Transverse colon (tissue), 4 donors: Measurements from ENCODE around the gene ELAVL4. TPM values are rescaled to one million over a fixed set of nuclear protein-coding genes. Genes with fewer than 3 reads are reported as not detected.
A peak's percentile ranks its signal among the peaks of the same experiment; 100 is the strongest.

Experiments used
- DNase-seq: peaks from one replicate; pipeline ENCODE4 v3.0.0-alpha.2; 2019
- H3K27ac ChIP-seq, 4 donors: fragments of 200-600 bp; sonication (generic); 2 replicates each; pipeline ENCODE4 v1.5.1; 2016 to 2018; ENCODE audit warnings: inconsistent platforms in 4 of 4
- H3K27me3 ChIP-seq: fragments of 200-600 bp; sonication (generic); 2 replicates; pipeline ENCODE4 v1.5.1; 2017; ENCODE audit warnings: inconsistent platforms
- H3K36me3 ChIP-seq, 4 donors: fragments of 200-600 bp; sonication (generic); 2 replicates each; pipeline ENCODE4 v1.5.1; 2017 to 2019; ENCODE audit warnings: inconsistent platforms in 4 of 4
- H3K4me1 ChIP-seq, 4 donors: fragments of 200-600 bp; sonication (generic); 2 replicates each; pipeline ENCODE4 v1.5.1; 2017 to 2020; ENCODE audit warnings: inconsistent platforms in 4 of 4
- H3K4me3 ChIP-seq, 4 donors: fragments of 200-600 bp; sonication (generic); 1 replicate in 1 of 4; 2 replicates in 3 of 4; pipeline versions ENCODE4 v1.5.1 to v1.6.1; 2017 to 2019; ENCODE audit warnings: inconsistent platforms in 4 of 4
- H3K9me3 ChIP-seq, 2 donors: fragments of 200-600 bp; sonication (generic); 2 replicates each; pipeline ENCODE4 v1.5.1; 2017 to 2019; ENCODE audit warnings: inconsistent platforms in 2 of 2
- EP300 ChIP-seq: sonication (generic); formaldehyde crosslinking; IDR thresholded peaks from one replicate; pipeline ENCODE4 v1.6.1; 2017; ENCODE audit warnings: antibody characterized with exemption, low read depth
- POLR2A ChIP-seq: fragments of 450-650 bp; IDR thresholded peaks from one replicate; pipeline ENCODE4 v1.6.1; 2016; ENCODE audit warnings: antibody characterized with exemption, mild to moderate bottlenecking, moderate library complexity
- POLR2AphosphoS5 ChIP-seq, 3 donors: sonication (generic); formaldehyde crosslinking; IDR thresholded peaks; one replicate each; pipeline ENCODE4 v1.6.1; 2016; ENCODE audit warnings: antibody characterized with exemption in 3 of 3
- WGBS, 2 donors: methylation state at CpG; one replicate each; pipeline ENCODE4 v1.1.5; 2018; ENCODE audit warnings: low coverage in 1 of 2; 5-methylcytosine and 5-hydroxymethylcytosine counted together
- in situ Hi-C, 4 donors: fragments of 200-750 bp; cut with MboI; loops; one replicate each; pipeline versions ENCODE4 v1.15.0 to v1.15.1; 2017; ENCODE audit warnings: low sequenced_read_pairs in 3 of 4, low pct_ligation_motif_present in 1 of 4, low pct_unique_long_range_greater_than_20kb in 1 of 4
- intact Hi-C: fragments of 100-400 bp; cut with DNase I; formaldehyde crosslinking; loops from one replicate; pipeline ENCODE4 v1.15.1; 2023; ENCODE audit warnings: low total_unique reads
- total RNA-seq, 4 donors: library from RNA; depleted of rRNA; stranded (reverse); fragments of >200 nt; gene quantifications; one replicate each; pipeline ENCODE4 v1.1.0, GENCODE V29; 2016
- TF ChIP-seq, protein P1 (sequence below), 5 experiments: fragments of 200-600 bp in 3 of 5; fragments of 450-650 bp in 2 of 5; sonication (generic) in 3 of 5; IDR thresholded peaks; 1 replicate in 2 of 5; 2 replicates in 3 of 5; pipeline ENCODE4 v1.5.1; 2016 to 2017; ENCODE audit warnings: antibody characterized with exemption in 5 of 5, inconsistent platforms in 3 of 5, mild to moderate bottlenecking in 2 of 5, moderate library complexity in 1 of 5

Gene ELAVL4
- total RNA-seq, 4 donors from 2014 or later = 0.55 to 0.64 TPM; not detected in 2

DNA sequence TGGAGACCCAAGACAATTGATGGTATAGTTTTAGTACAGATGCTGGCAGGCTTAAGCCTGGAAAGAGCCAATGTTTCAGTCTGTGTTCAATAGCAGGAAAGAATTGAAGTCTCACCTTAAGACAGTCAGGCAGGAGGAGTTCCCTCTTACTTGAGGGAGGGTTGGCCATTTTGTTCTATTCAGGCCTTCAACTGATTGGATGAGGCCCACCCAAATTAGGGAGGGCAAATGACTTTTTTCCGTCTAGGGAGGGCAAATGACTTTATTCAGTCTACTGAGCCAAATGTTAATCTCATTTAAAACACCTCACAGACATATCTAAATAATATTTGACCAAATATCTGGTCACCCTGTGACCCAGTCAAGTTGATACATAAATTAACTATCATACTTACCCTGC is 31.4 kb upstream of the ELAVL4 start:
- intact Hi-C loops = no loop called here
- Histone ChIP-seq H3K9me3 (no peaks in the 10 kb centered on the region), H3K4me1 (no peaks in the 10 kb centered on the region), H3K36me3 (no peaks in the 10 kb centered on the region), H3K27ac (no peak overlapping the region), H3K4me3 (no peak overlapping the region), H3K27me3 (no peaks in the 10 kb centered on the region)
- in situ Hi-C loops = no loop called here
- WGBS, 2 donors = 61 to 89% methylated on average over 1 of the region's 1 CpG
- DNase-seq = no peak
- TF ChIP-seq, protein P1, sequence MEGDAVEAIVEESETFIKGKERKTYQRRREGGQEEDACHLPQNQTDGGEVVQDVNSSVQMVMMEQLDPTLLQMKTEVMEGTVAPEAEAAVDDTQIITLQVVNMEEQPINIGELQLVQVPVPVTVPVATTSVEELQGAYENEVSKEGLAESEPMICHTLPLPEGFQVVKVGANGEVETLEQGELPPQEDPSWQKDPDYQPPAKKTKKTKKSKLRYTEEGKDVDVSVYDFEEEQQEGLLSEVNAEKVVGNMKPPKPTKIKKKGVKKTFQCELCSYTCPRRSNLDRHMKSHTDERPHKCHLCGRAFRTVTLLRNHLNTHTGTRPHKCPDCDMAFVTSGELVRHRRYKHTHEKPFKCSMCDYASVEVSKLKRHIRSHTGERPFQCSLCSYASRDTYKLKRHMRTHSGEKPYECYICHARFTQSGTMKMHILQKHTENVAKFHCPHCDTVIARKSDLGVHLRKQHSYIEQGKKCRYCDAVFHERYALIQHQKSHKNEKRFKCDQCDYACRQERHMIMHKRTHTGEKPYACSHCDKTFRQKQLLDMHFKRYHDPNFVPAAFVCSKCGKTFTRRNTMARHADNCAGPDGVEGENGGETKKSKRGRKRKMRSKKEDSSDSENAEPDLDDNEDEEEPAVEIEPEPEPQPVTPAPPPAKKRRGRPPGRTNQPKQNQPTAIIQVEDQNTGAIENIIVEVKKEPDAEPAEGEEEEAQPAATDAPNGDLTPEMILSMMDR (IDR thresholded peaks at IDR 0.05) = no peak
- no peak for TF ChIP-seq POLR2AphosphoS5 (IDR thresholded peaks at IDR 0.05)
- TF ChIP-seq EP300 = no peak
- TF ChIP-seq POLR2A = no peak

DNA sequence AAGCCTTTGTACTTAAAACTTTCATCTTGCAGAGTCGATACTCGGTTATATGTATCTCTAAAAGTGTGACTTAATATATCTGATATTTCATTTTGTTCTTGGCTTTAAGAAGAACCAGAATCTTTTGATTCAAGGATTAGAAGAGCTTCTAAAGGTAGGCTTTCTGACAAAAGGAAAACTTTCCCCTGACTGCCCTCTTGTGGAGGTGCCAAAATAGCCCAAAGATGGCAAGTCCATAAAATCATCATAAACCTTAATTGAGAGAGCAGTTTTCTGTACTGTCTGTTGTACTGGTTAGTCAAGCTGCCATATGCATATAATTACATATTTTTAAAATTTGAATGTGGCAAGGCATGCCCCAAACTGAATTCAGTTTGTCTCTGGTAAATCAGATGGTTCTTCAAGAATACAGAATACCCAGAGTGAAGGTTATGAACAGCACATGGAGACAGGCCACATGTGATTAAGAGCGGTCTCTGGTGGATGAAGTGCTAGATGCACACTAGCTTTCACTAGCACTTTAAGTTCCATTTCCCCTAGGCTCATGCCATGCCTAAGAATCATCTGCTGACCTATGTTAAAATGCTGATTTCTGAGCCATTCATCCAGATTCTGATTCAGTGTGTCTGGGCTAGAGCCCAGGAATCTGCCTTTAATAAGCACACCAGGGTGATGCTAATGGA is 27.7 kb upstream of the ELAVL4 start:
- intact Hi-C loops = no loop called here
- in situ Hi-C loops = no loop called here
- Histone ChIP-seq H3K4me3 (no peak overlapping the region), H3K9me3 (no peaks in the 10 kb centered on the region), H3K27me3 (no peaks in the 10 kb centered on the region), H3K27ac (no peak overlapping the region), H3K36me3 (no peaks in the 10 kb centered on the region), H3K4me1 (no peaks in the 10 kb centered on the region)
- DNase-seq = no peak
- WGBS, 2 donors = 66 to 72% methylated on average over 3 of the region's 3 CpGs
- no peak for TF ChIP-seq POLR2A
- TF ChIP-seq, protein P1 (IDR thresholded peaks at IDR 0.05) = peak in 2 of 5 experiments; percentile 15 to 18

DNA sequence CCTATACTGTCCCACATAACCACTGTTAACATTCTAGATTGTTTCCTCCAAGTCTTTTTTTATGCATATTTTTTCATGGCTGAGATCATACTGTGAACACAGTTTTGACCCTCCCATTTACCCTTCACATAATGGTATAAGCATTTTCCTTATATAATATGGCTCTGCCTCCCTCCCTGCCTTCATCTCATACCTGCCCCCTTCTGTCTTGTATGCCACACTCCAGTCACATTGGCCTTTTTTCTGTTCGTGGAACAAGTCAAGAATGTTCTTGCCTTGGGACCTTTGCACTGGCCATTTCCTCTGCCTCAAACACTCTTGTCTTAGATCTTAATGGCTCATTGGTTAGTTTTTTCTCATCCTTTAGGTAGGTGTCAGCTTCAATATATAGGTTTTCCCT is 24.3 kb upstream of the ELAVL4 start:
- WGBS, 2 donors = 32% methylated on average over 1 of the region's 1 CpG; no CpG with 5 or more reads in 1 of the 2 donors
- Histone ChIP-seq H3K4me1 (no peaks in the 10 kb centered on the region), H3K4me3 (no peak overlapping the region), H3K36me3 (no peaks in the 10 kb centered on the region), H3K9me3 (no peaks in the 10 kb centered on the region), H3K27me3 (no peaks in the 10 kb centered on the region), H3K27ac (no peak overlapping the region)
- in situ Hi-C loops (no loop called here), intact Hi-C loops (no loop called here)
- DNase-seq = no peak
- TF ChIP-seq POLR2AphosphoS5 (IDR thresholded peaks at IDR 0.05) (no peak), EP300 (no peak), POLR2A (no peak)
- TF ChIP-seq, protein P1 (IDR thresholded peaks at IDR 0.05) = no peak

DNA sequence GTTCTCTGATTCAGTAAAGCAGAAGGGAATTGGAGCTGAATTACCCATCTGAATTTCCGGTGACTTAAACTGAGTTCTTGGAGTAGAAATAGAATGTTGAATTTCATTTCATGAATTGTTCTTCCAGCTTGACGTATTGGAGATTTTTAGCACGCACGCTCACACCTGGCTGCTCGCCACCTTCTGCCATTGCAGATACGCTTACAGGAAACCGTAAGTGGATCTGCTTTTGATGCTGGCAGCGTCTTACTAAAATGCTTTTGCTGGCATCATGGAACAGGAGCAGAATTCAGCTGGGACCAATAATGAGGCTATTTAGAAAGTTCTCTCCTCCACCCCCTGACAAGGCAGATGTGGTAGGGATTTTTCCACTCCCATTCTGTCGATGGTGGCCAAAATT is 17.7 kb upstream of the ELAVL4 start:
- H3K27ac ChIP-seq = no peak overlapping the region
- intact Hi-C loops (no loop called here), in situ Hi-C loops (no loop called here)
- H3K4me1 ChIP-seq = no peaks in the 10 kb centered on the region
- WGBS, 2 donors = 88 to 89% methylated on average over 9 of the region's 9 CpGs
- H3K27me3 ChIP-seq = no peaks in the 10 kb centered on the region
- H3K36me3 ChIP-seq = no peaks in the 10 kb centered on the region
- DNase-seq = no peak
- no peak overlapping the region for H3K4me3 ChIP-seq
- TF ChIP-seq POLR2AphosphoS5 (IDR thresholded peaks at IDR 0.05) (no peak), EP300 (no peak), POLR2A (no peak)
- TF ChIP-seq, protein P1 (IDR thresholded peaks at IDR 0.05) = no peak
- H3K9me3 ChIP-seq = no peaks in the 10 kb centered on the region
